Endothelial cell (in vitro differentiated cells): ENCODE measurements around the gene DENND1A. TPM values are rescaled to one million over a fixed set of nuclear protein-coding genes. Genes with fewer than 3 reads are reported as not detected.

Experiments used
- DNase-seq: peaks from one replicate; pipeline ENCODE4 v3.0.0; 2021; ENCODE audit warnings: low spot score
- H3K27ac Mint-ChIP-seq: one replicate; pipeline ENCODE4 v1.8.0; 2021; ENCODE audit warnings: mixed read lengths, inconsistent platforms; ENCODE audit not compliant: unreplicated experiment
- H3K27me3 Mint-ChIP-seq: one replicate; pipeline ENCODE4 v1.8.0; 2021; ENCODE audit warnings: mild to moderate bottlenecking, moderate library complexity, mixed read lengths, inconsistent platforms; ENCODE audit not compliant: unreplicated experiment
- H3K36me3 Mint-ChIP-seq: one replicate; pipeline ENCODE4 v1.8.0; 2021; ENCODE audit warnings: mild to moderate bottlenecking, low read depth, mixed read lengths, inconsistent platforms; ENCODE audit not compliant: unreplicated experiment
- H3K4me1 Mint-ChIP-seq: one replicate; pipeline ENCODE4 v1.8.0; 2021; ENCODE audit warnings: mild to moderate bottlenecking, mixed read lengths, inconsistent platforms; ENCODE audit not compliant: unreplicated experiment
- H3K4me3 Mint-ChIP-seq: one replicate; pipeline ENCODE4 v1.8.0; 2021; ENCODE audit warnings: mild to moderate bottlenecking, mixed read lengths, inconsistent platforms; ENCODE audit not compliant: unreplicated experiment
- H3K9me3 Mint-ChIP-seq: one replicate; pipeline ENCODE4 v1.8.0; 2021; ENCODE audit warnings: mixed read lengths, inconsistent platforms; ENCODE audit not compliant: unreplicated experiment
- CTCF ChIP-seq: fragments of 200-600 bp; sonication (generic); IDR thresholded peaks from one replicate; pipeline ENCODE4 v1.5.0; 2021; ENCODE audit warnings: antibody characterized with exemption; ENCODE audit not compliant: unreplicated experiment
- total RNA-seq: library from RNA; stranded (reverse); fragmentation: NEBNext Ultra II Directional; extraction: Animal tissue kit (Norgen Biotek cat#: 25700); gene quantifications from one replicate; pipeline ENCODE4 v1.2.1, GENCODE V29; 2021; ENCODE audit not compliant: unreplicated experiment

DENND1A gene
- total RNA-seq, 1 donor from 2014 or later, result 14.1 TPM

- no peaks in the 10 kb centered on the region for H3K4me1 Mint-ChIP-seq
- no peaks in the 10 kb centered on the region for H3K36me3 Mint-ChIP-seq
These were observed 27.3 kb upstream of the DENND1A start for GRCh38 chr9:123957168-123957721.

GRCh38 chr9:123955637-123956036 lies 25.7 kb upstream of the DENND1A start:
- H3K9me3 Mint-ChIP-seq, result no peaks in the 10 kb centered on the region
- no peaks in the 10 kb centered on the region for H3K36me3 Mint-ChIP-seq
- no peak for TF ChIP-seq CTCF

More at GRCh38 chr9:123957168-123957721, 27.3 kb upstream of the DENND1A start:
- Mint-ChIP-seq H3K27me3 (no peaks in the 10 kb centered on the region), H3K27ac (no peak overlapping the region), H3K4me3 (no peak overlapping the region), H3K9me3 (no peaks in the 10 kb centered on the region)
- DNase-seq, result no peak
- TF ChIP-seq CTCF, result no peak

GRCh38 chr9:123954518-123955280 lies 24.8 kb upstream of the DENND1A start:
- Mint-ChIP-seq H3K27ac (no peak overlapping the region), H3K4me3 (no peak overlapping the region), H3K27me3 (no peaks in the 10 kb centered on the region), H3K9me3 (no peaks in the 10 kb centered on the region), H3K36me3 (no peaks in the 10 kb centered on the region), H3K4me1 (no peaks in the 10 kb centered on the region)
- DNase-seq, result no peak
- TF ChIP-seq CTCF, result no peak

More at GRCh38 chr9:123955637-123956036, 25.7 kb upstream of the DENND1A start:
- Mint-ChIP-seq H3K4me3 (no peak overlapping the region), H3K4me1 (no peaks in the 10 kb centered on the region), H3K27me3 (no peaks in the 10 kb centered on the region), H3K27ac (no peak overlapping the region)
- no peak for DNase-seq

GRCh38 chr9:123952641-123953495 lies 22.9 kb upstream of the DENND1A start:
- Mint-ChIP-seq H3K27ac (no peak overlapping the region), H3K36me3 (no peaks in the 10 kb centered on the region), H3K9me3 (no peaks in the 10 kb centered on the region), H3K27me3 (peaks cover 2% of the 10 kb centered on the region), H3K4me3 (no peak overlapping the region), H3K4me1 (no peaks in the 10 kb centered on the region)
- TF ChIP-seq CTCF, result no peak
- DNase-seq, result no peak
